ENCODE results near the gene PDX1.

Gene PDX1

GRCh38 chr13:27925220-27925991 lies 5.6 kb downstream of the PDX1 start:
- peaks cover 0 to 7% of the 10 kb centered on the region in 2 experiments; a peak in 1 of 3 replicates for H3K36me3 ChIP-seq (ENCODE audit: control insufficient read depth in 2 of 2, insufficient read depth in 1 of 2, low read length in 2 of 2)
- no peak overlapping the region for H3K4me3 ChIP-seq (ENCODE audit: low read depth, low read length)
- H3K4me1 ChIP-seq (ENCODE audit: control insufficient read depth, insufficient read depth, low read length): no peaks in the 10 kb centered on the region
- TF ChIP-seq EGR2 (tag by site-specific recombination; IDR thresholded peaks at IDR 0.05; ENCODE audit: low read depth) (peak; percentile 53; the same call in 1 of the 2 replicates), KLF10 (tag by site-specific recombination; IDR thresholded peaks at IDR 0.05) (no peak), ZBTB8A (tag by site-specific recombination; IDR thresholded peaks at IDR 0.05) (no peak), ZNF513 (tag by site-specific recombination; IDR thresholded peaks at IDR 0.05) (peak; percentile 89)
- H3K27ac ChIP-seq (ENCODE audit: extremely low read depth, low read depth, low read length): no peak overlapping the region
- no peaks in the 10 kb centered on the region for H3K9me3 ChIP-seq (ENCODE audit: control insufficient read depth, insufficient read depth, low read depth, low read length)
- ChIA-PET POLR2A (no interaction called here), CTCF (no interaction called here)

GRCh38 chr13:27926644-27927434 lies 7.0 kb downstream of the PDX1 start:
- ChIA-PET POLR2A (no interaction called here), CTCF (no interaction called here)
- TF ChIP-seq IKZF3 (tag by site-specific recombination; IDR thresholded peaks at IDR 0.05) (no peak), ZNF664 (tag by site-specific recombination; IDR thresholded peaks at IDR 0.05) (no peak), ZNF692 (tag by site-specific recombination; IDR thresholded peaks at IDR 0.05) (no peak), ZNF518A (tag by site-specific recombination; conservative IDR thresholded peaks at IDR 0.05; ENCODE audit: low read depth) (no peak), ZNF645 (tag by site-specific recombination; IDR thresholded peaks at IDR 0.05) (no peak), ZNF221 (tag by site-specific recombination; IDR thresholded peaks at IDR 0.05; ENCODE audit: borderline replicate concordance) (no peak), ZNF623 (tag by site-specific recombination; IDR thresholded peaks at IDR 0.05) (no peak), TCF7L2 (IDR thresholded peaks at IDR 0.05; ENCODE audit: borderline replicate concordance, low read depth, low read length) (no peak), ZNF626 (tag by site-specific recombination; IDR thresholded peaks at IDR 0.05) (no peak), GLIS1 (tag by site-specific recombination; IDR thresholded peaks at IDR 0.05) (no peak), ZBTB17 (tag by site-specific recombination; IDR thresholded peaks at IDR 0.05) (no peak), ZNF677 (tag by site-specific recombination; IDR thresholded peaks at IDR 0.05) (no peak), ZEB2 (tag by site-specific recombination; IDR thresholded peaks at IDR 0.05) (no peak), ZNF670 (tag by site-specific recombination; IDR thresholded peaks at IDR 0.05; ENCODE audit: low read depth) (no peak), ZNF175 (tag by site-specific recombination; IDR thresholded peaks at IDR 0.05) (no peak)
- Histone ChIP-seq H3K9me3 (ENCODE audit: control insufficient read depth, insufficient read depth, low read depth, low read length) (no peaks in the 10 kb centered on the region), H3K4me1 (ENCODE audit: control insufficient read depth, insufficient read depth, low read length) (no peaks in the 10 kb centered on the region), H3K36me3 (ENCODE audit: control insufficient read depth in 2 of 2, insufficient read depth in 1 of 2, low read length in 2 of 2) (peaks cover 0 to 7% of the 10 kb centered on the region in 2 experiments; a peak in 1 of 3 replicates), H3K27ac (ENCODE audit: extremely low read depth, low read depth, low read length) (no peak overlapping the region), H3K4me3 (ENCODE audit: low read depth, low read length) (no peak overlapping the region)

All from HEK293 (cell line).